Measurements from ENCODE around the gene CMC2.

CMC2 gene

DNA sequence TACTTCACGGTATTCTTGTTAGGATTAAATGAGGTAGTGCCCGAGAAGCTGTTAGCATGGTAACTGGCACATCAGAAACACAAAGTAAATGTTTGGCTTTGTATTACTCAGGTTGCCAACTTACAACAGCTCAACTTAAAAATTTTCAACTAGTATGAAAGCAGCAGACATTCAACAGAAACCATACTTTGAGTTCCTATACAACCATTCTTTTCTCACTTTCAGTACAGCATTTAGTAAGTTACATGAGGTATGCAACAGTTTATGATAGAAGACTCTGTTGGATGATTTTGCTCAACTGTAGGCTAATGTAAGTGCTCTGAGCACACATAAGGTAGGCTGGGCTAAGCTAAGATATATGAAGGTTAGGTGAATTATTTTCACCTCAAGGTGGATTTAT lies 8.0 kb upstream of the CMC2 start:
- H3K9me3 ChIP-seq (ENCODE audit: insufficient read depth, low read length): no peaks in the 10 kb centered on the region
- no peak overlapping the region for H3K4me2 ChIP-seq (ENCODE audit: low read depth, low read length, poor library complexity, severe bottlenecking)
- no peaks in the 10 kb centered on the region for H3K9me2 ChIP-seq (replicated peaks; ENCODE audit: insufficient read depth, low read length)
- peaks cover under 1% of the 10 kb centered on the region; the same call in 1 of the 2 replicates for H4K20me1 ChIP-seq (ENCODE audit: low read depth, low read length)
- peaks cover 26% of the 10 kb centered on the region for H3K79me2 ChIP-seq (ENCODE audit: insufficient read depth, low read length)
- H3F3A ChIP-seq (ENCODE audit: insufficient read depth): no peaks in the 10 kb centered on the region
- H3K27ac ChIP-seq (ENCODE audit: low read depth, low read length): no peak overlapping the region
- H3K9ac ChIP-seq (ENCODE audit: low read length): no peak overlapping the region
- TF ChIP-seq EZH2phosphoT487 (conservative IDR thresholded peaks at IDR 0.05; ENCODE audit: low read length): no peak
- no peak for TF ChIP-seq CTCF (IDR thresholded peaks at IDR 0.05; ENCODE audit: insufficient read depth, low read length, poor library complexity, severe bottlenecking)
- H3K36me3 ChIP-seq (ENCODE audit: low read length): peaks cover 46% of the 10 kb centered on the region
- H2AFZ ChIP-seq (ENCODE audit: low read depth, low read length, severe bottlenecking): no peak overlapping the region
- H3K27me3 ChIP-seq (ENCODE audit: low read length): no peaks in the 10 kb centered on the region
- H3K4me3 ChIP-seq (ENCODE audit: insufficient read depth, low read length, poor library complexity, severe bottlenecking): no peak overlapping the region

DNA sequence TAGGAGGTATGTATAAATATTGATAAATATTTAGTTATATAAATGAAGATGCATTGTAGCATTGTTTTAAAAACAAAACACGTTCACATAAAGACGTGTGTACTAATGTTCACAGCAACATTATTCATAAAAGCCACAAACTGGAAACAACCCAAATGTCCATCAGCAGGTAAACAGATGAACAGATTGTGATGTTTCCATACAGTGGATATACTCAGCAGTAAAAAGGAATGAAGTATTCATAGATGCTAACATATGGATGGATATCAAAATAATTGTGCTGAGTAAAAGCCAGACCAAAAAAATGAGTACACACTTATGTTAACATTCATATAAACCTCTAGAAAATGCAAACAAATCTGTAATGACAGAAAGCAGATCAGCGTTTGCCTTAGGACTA lies 6.3 kb upstream of the CMC2 start:
- H3K4me2 ChIP-seq (ENCODE audit: low read depth, low read length, poor library complexity, severe bottlenecking): no peak overlapping the region
- no peaks in the 10 kb centered on the region for H3K9me3 ChIP-seq (ENCODE audit: insufficient read depth, low read length)
- H3K27me3 ChIP-seq (ENCODE audit: low read length): no peaks in the 10 kb centered on the region
- H3K36me3 ChIP-seq (ENCODE audit: low read length): peaks cover 34% of the 10 kb centered on the region
- H4K20me1 ChIP-seq (ENCODE audit: low read depth, low read length): peaks cover 5% of the 10 kb centered on the region; the same call in 1 of the 2 replicates
- TF ChIP-seq CTCF (IDR thresholded peaks at IDR 0.05; ENCODE audit: insufficient read depth, low read length, poor library complexity, severe bottlenecking): no peak
- TF ChIP-seq EZH2phosphoT487 (conservative IDR thresholded peaks at IDR 0.05; ENCODE audit: low read length): no peak
- no peak overlapping the region for H3K27ac ChIP-seq (ENCODE audit: low read depth, low read length)
- no peaks in the 10 kb centered on the region for H3F3A ChIP-seq (ENCODE audit: insufficient read depth)
- H3K9me2 ChIP-seq (replicated peaks; ENCODE audit: insufficient read depth, low read length): no peaks in the 10 kb centered on the region
- H3K9ac ChIP-seq (ENCODE audit: low read length): no peak overlapping the region
- H3K79me2 ChIP-seq (ENCODE audit: insufficient read depth, low read length): peaks cover 42% of the 10 kb centered on the region
- no peak overlapping the region for H3K4me3 ChIP-seq (ENCODE audit: insufficient read depth, low read length, poor library complexity, severe bottlenecking)
- H2AFZ ChIP-seq (ENCODE audit: low read depth, low read length, severe bottlenecking): no peak overlapping the region

DNA sequence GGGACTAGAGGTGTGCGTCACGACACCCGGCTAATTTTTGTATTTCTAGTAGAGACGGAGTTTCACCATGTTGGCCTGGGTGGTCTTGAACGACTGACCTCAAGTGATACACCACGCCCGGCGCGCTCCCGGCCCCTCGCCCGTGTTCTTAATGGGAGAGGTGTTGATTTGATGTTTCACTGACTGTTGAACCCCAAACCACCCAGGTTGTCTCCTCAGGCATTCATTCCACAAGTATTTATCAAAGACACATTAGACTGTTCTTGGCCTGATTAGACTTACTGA lies 1.8 kb upstream of the CMC2 start:
- Histone ChIP-seq H3K9ac (ENCODE audit: low read length) (peak overlapping the region; percentile 95), H3K9me2 (replicated peaks; ENCODE audit: insufficient read depth, low read length) (no peaks in the 10 kb centered on the region), H3K27me3 (ENCODE audit: low read length) (no peaks in the 10 kb centered on the region), H2AFZ (ENCODE audit: low read depth, low read length, severe bottlenecking) (no peak overlapping the region), H3K79me2 (ENCODE audit: insufficient read depth, low read length) (peaks cover 77% of the 10 kb centered on the region), H3K4me3 (ENCODE audit: insufficient read depth, low read length, poor library complexity, severe bottlenecking) (peak overlapping the region; percentile 75), H3F3A (ENCODE audit: insufficient read depth) (peaks cover 10% of the 10 kb centered on the region; the same call in 1 of the 2 replicates), H3K27ac (ENCODE audit: low read depth, low read length) (no peak overlapping the region), H3K9me3 (ENCODE audit: insufficient read depth, low read length) (no peaks in the 10 kb centered on the region), H3K4me2 (ENCODE audit: low read depth, low read length, poor library complexity, severe bottlenecking) (peak overlapping the region; percentile 85), H4K20me1 (ENCODE audit: low read depth, low read length) (peaks cover 23% of the 10 kb centered on the region), H3K36me3 (ENCODE audit: low read length) (peaks cover 13% of the 10 kb centered on the region)
- TF ChIP-seq EZH2phosphoT487 (conservative IDR thresholded peaks at IDR 0.05; ENCODE audit: low read length): no peak
- TF ChIP-seq CTCF (IDR thresholded peaks at IDR 0.05; ENCODE audit: insufficient read depth, low read length, poor library complexity, severe bottlenecking): no peak

All from SU-DHL-6 (cell line).